HG02981 (cell line): ENCODE measurements around the gene LCLAT1.

ENCODE experiments used
- ATAC-seq: cut with Tn5 transposase; IDR thresholded peaks from one replicate; pipeline ENCODE4 v1.9.1; 2021; ENCODE audit warnings: mild to moderate bottlenecking, moderate library complexity; ENCODE audit not compliant: unreplicated experiment

The LCLAT1 gene

GRCh38 chr2:30447149-30448045 is at the start of gene LCLAT1:
Gene LCLAT1, plus strand, starts transcription at chr2:30447246. Its CDS starts 78,345 bp downstream, at chr2:30525591.
- peak; percentile 95 for ATAC-seq

- ATAC-seq = no peak
Measured at GRCh38 chr2:30398084-30398873, 48.8 kb upstream of the LCLAT1 start.

- no peak for ATAC-seq
Measured at GRCh38 chr2:30400151-30400954, 46.7 kb upstream of the LCLAT1 start.

- ATAC-seq = no peak
Measured at GRCh38 chr2:30402441-30403182, 44.4 kb upstream of the LCLAT1 start.

- no peak for ATAC-seq
Measured at GRCh38 chr2:30403592-30404312, 43.3 kb upstream of the LCLAT1 start.

- no peak for ATAC-seq
Measured at GRCh38 chr2:30404319-30405259, 42.5 kb upstream of the LCLAT1 start.

- no peak for ATAC-seq
Measured at GRCh38 chr2:30405260-30405605, 41.8 kb upstream of the LCLAT1 start.

GRCh38 chr2:30406853-30407252 is 40.2 kb upstream of the LCLAT1 start:
- ATAC-seq = no peak

- no peak for ATAC-seq
Measured at GRCh38 chr2:30408961-30409387, 38.1 kb upstream of the LCLAT1 start.

GRCh38 chr2:30410217-30410616 is 36.8 kb upstream of the LCLAT1 start:
- no peak for ATAC-seq

- no peak for ATAC-seq
Measured at GRCh38 chr2:30412047-30412683, 34.9 kb upstream of the LCLAT1 start.

GRCh38 chr2:30412684-30413570 is 34.1 kb upstream of the LCLAT1 start:
- ATAC-seq = no peak

GRCh38 chr2:30414961-30415360 is 32.1 kb upstream of the LCLAT1 start:
- ATAC-seq = no peak

- no peak for ATAC-seq
Measured at GRCh38 chr2:30417253-30417652, 29.8 kb upstream of the LCLAT1 start.

GRCh38 chr2:30421026-30421603 is 25.9 kb upstream of the LCLAT1 start:
- no peak for ATAC-seq

GRCh38 chr2:30421604-30422443 is 25.2 kb upstream of the LCLAT1 start:
- ATAC-seq = no peak
